HepG2 (cell line): Measurements from ENCODE around the gene INO80E. TPM values are rescaled to one million over a fixed set of nuclear protein-coding genes. Genes with fewer than 3 reads are reported as not detected.

Experiments
- ATAC-seq: fragments of 200-7000 bp; cut with Tn5 transposase; 3 replicates; pipeline ENCODE4 v1.9.1; 2020; ENCODE audit warnings: mild to moderate bottlenecking, moderate library complexity
- BruUV-seq: library from RNA; stranded (reverse); fragments of 400-500 nt; replicated peaks from 2 replicates; lab custom pipeline; 2021; lab: Mats Ljungman, UMichigan
- CTCF ChIA-PET: fragments of 300-600 bp; formaldehyde crosslinking; extraction: SDS; loops from one replicate; lab custom pipeline; 2021; ENCODE audit warnings: low total read pairs, inconsistent platforms, low intra/inter-chr PET ratio; lab: Yijun Ruan, JAX
- POLR2A ChIA-PET: fragments of 350-600 bp; sonication (Branson Sonifier 250); formaldehyde crosslinking; loops from one replicate; lab custom pipeline; 2020; ENCODE audit warnings: antibody characterized with exemption, inconsistent platforms; lab: Yijun Ruan, JAX
- DNase-seq: peaks from one replicate; pipeline ENCODE4 v3.0.0-alpha.2; 2015; ENCODE audit warnings: low spot score
- FAIRE-seq: peaks from 3 replicates; lab custom pipeline; 2011; peaks lifted over from hg19 to GRCh38; lab: Jason Lieb, UNC
- H2AFZ ChIP-seq: one replicate; pipeline ENCODE4 v1.6.1; 2011; ENCODE audit warnings: low read length, inconsistent platforms
- H3K27ac ChIP-seq: fragments of 300-600 bp; 3 replicates; pipeline ENCODE4 v1.8.0; 2011; ENCODE audit warnings: mixed run types, mild to moderate bottlenecking, mixed read lengths, low read length, inconsistent platforms; ENCODE audit not compliant: insufficient read depth; ENCODE audit errors: extremely low read length
- H3K27me3 ChIP-seq, 2 experiments: fragments of 200-600 bp in 1 of 2; 2 replicates in 1 of 2; 3 replicates in 1 of 2; pipeline versions ENCODE4 v1.6.0 to v1.8.0; 2011; ENCODE audit warnings: low read length in 2 of 2, mild to moderate bottlenecking in 2 of 2, moderate library complexity in 2 of 2, inconsistent platforms in 1 of 2; ENCODE audit not compliant: insufficient read depth in 2 of 2, control insufficient read depth in 1 of 2
- H3K36me3 ChIP-seq, 2 experiments: fragments of 200-600 bp in 1 of 2; replicated peaks in 1 of 2; 2 replicates in 1 of 2; 3 replicates in 1 of 2; pipeline versions ENCODE4 v1.5.1 to v1.8.0; 2011; ENCODE audit warnings: low read length in 2 of 2, inconsistent platforms in 1 of 2; ENCODE audit not compliant: insufficient read depth in 2 of 2, control insufficient read depth in 1 of 2
- H3K4me1 ChIP-seq: 2 replicates; pipeline ENCODE4 v1.5.1; 2012; ENCODE audit warnings: low read length, inconsistent platforms; ENCODE audit not compliant: insufficient read depth
- H3K4me2 ChIP-seq: 2 replicates; pipeline ENCODE4 v1.6.0; 2011; ENCODE audit warnings: low read depth, low read length, inconsistent platforms
- H3K4me3 ChIP-seq, 3 experiments: fragments of 200-600 bp in 1 of 3; sonication (generic), shearing (Covaris generic) in 1 of 3; replicated peaks in 1 of 3; 2 replicates each; pipeline ENCODE4 v1.5.1; 2011 to 2016; ENCODE audit warnings: low read length in 3 of 3, inconsistent platforms in 2 of 3, low read depth in 2 of 3, mild to moderate bottlenecking in 2 of 3, control low read depth in 1 of 3, mixed read lengths in 1 of 3; ENCODE audit not compliant: insufficient read depth in 1 of 3
- H3K79me2 ChIP-seq: one replicate; pipeline ENCODE4 v1.6.1; 2011; ENCODE audit warnings: low read length, inconsistent platforms; ENCODE audit not compliant: insufficient read depth
- H3K9ac ChIP-seq: 2 replicates; pipeline ENCODE4 v1.6.0; 2011; ENCODE audit warnings: mild to moderate bottlenecking, low read depth, low read length, inconsistent platforms; ENCODE audit not compliant: insufficient read depth
- H3K9me3 ChIP-seq: 2 replicates; pipeline ENCODE4 v1.5.1; 2012; ENCODE audit warnings: mild to moderate bottlenecking, low read length
- H4K20me1 ChIP-seq: 2 replicates; pipeline ENCODE4 v1.6.0; 2011; ENCODE audit warnings: inconsistent platforms, mild to moderate bottlenecking, low read length, moderate library complexity; ENCODE audit not compliant: insufficient read depth
- GTF3A ChIP-seq: sonication (generic); formaldehyde crosslinking; conservative IDR thresholded peaks from 2 replicates; pipeline ENCODE4 v1.4.0; 2020; ENCODE audit warnings: mild to moderate bottlenecking, missing genetic modification reagents
- HDAC2 ChIP-seq: sonication (generic); formaldehyde crosslinking; IDR thresholded peaks from 2 replicates; pipeline ENCODE4 v1.4.0; 2020; ENCODE audit warnings: missing genetic modification reagents
- HNF4A ChIP-seq: sonication (generic); formaldehyde crosslinking; IDR thresholded peaks from 2 replicates; pipeline ENCODE4 v1.4.0; 2020; ENCODE audit warnings: missing genetic modification reagents
- MAFF ChIP-seq: IDR thresholded peaks from 2 replicates; pipeline ENCODE4 v1.6.1; 2011; ENCODE audit warnings: low read depth, low read length, improper control_type of control experiment
- MAFK ChIP-seq, 2 experiments: IDR thresholded peaks in 1 of 2; conservative IDR thresholded peaks in 1 of 2; 2 replicates each; pipeline ENCODE4 v1.6.1; 2011; ENCODE audit warnings: improper control_type of control experiment in 2 of 2, low read length in 2 of 2
- MEIS1 ChIP-seq: sonication (generic); formaldehyde crosslinking; IDR thresholded peaks from 2 replicates; pipeline ENCODE4 v1.9.0; 2021; ENCODE audit warnings: mild to moderate bottlenecking, missing genetic modification reagents, moderate library complexity, borderline replicate concordance
- POLR2AphosphoS2 ChIP-seq: IDR thresholded peaks from 2 replicates; pipeline ENCODE4 v1.6.1; 2011; ENCODE audit warnings: low read depth, low read length, improper control_type of control experiment
- THAP11 ChIP-seq: IDR thresholded peaks from 2 replicates; pipeline ENCODE4 v1.6.1; 2016; ENCODE audit warnings: missing biosample characterization, missing genetic modification reagents
- ZBTB25 ChIP-seq: IDR thresholded peaks from 2 replicates; pipeline ENCODE4 v1.6.1; 2018; ENCODE audit warnings: missing genetic modification reagents
- ZFX ChIP-seq: sonication (generic); formaldehyde crosslinking; IDR thresholded peaks from 2 replicates; pipeline ENCODE4 v1.4.0; 2020; ENCODE audit warnings: mild to moderate bottlenecking, low read depth, missing genetic modification reagents, moderate library complexity
- ZNF296 ChIP-seq: sonication (generic); formaldehyde crosslinking; conservative IDR thresholded peaks from 2 replicates; pipeline ENCODE4 v1.5.0; 2020; ENCODE audit warnings: mild to moderate bottlenecking, missing genetic modification reagents
- ZNF83 ChIP-seq: sonication (generic); formaldehyde crosslinking; IDR thresholded peaks from 2 replicates; pipeline ENCODE4 v1.4.0; 2020; ENCODE audit warnings: missing genetic modification reagents, mild to moderate bottlenecking, borderline replicate concordance
- WGBS: methylation state at CpG from one replicate; pipeline ENCODE4 v1.1.6; 2017; ENCODE audit warnings: low lambda C conversion rate; 5-methylcytosine and 5-hydroxymethylcytosine counted together
- in situ Hi-C: cut with HindIII; loops from 2 replicates; pipeline ENCODE4 v1.10.0; 2017; ENCODE audit warnings: low pct_unique_long_range_greater_than_20kb; ENCODE audit not compliant: extremely low pct_ligation_motif_present
- intact Hi-C: fragments of 100-400 bp; cut with micrococcal nuclease; formaldehyde crosslinking; loops from one replicate; pipeline ENCODE4 v1.10.0; 2022; ENCODE audit not compliant: unreplicated experiment
- polyA plus RNA-seq, 8 experiments: library from polyadenylated mRNA; depleted of rRNA in 3 of 8; stranded (reverse) in 7 of 8; unstranded in 1 of 8; fragments of >200 nt; fragmentation: Illumina TruSeq in 4 of 8; extraction: Trizol in 4 of 8; gene quantifications; 2 replicates each; pipeline versions ENCODE4 v1.2.1 to v1.2.3, GENCODE V29; 2011 to 2016; ENCODE audit warnings: low read depth in 4 of 8, missing spikeins in 1 of 8, mixed read lengths in 1 of 8; ENCODE audit not compliant: insufficient read depth in 1 of 8
- total RNA-seq, 5 experiments: library from RNA; depleted of rRNA; stranded (reverse); fragments of >200 nt; fragmentation: Illumina TruSeq; extraction: Trizol; gene quantifications; 2 replicates each; pipeline ENCODE4 v1.2.3, GENCODE V29; 2016; ENCODE audit warnings: low read depth in 1 of 5

INO80E gene
- total and polyA plus RNA-seq, 2 of the 13 experiments (the other 11 are each of a cell fraction or from before 2014, with no cell fraction given) = 25.8 to 45.6 TPM

- no peak for TF ChIP-seq GTF3A (CRISPR knock-in tag)
- TF ChIP-seq HNF4A (CRISPR knock-in tag) = peak; percentile 69
- TF ChIP-seq THAP11 (CRISPR knock-in tag) = peak; percentile 66; the same call in 1 of the 2 replicates
- 0 out of 2 replicates have a peak, but pooled peaks have one; percentile 55 for TF ChIP-seq ZBTB25 (CRISPR knock-in tag)
- TF ChIP-seq ZFX (CRISPR knock-in tag) = 0 out of 2 replicates have a peak, but pooled peaks have one; percentile 30
- peak; percentile 63; the same call in 1 of the 2 replicates for TF ChIP-seq HDAC2
- no peak for TF ChIP-seq POLR2AphosphoS2
- TF ChIP-seq MEIS1 (CRISPR knock-in tag) = no peak
- no peak for TF ChIP-seq ZNF83
Measured at GRCh38 chr16:30032083-30032819, 36.2 kb downstream of the INO80E start (continued).

- in situ Hi-C loops = loop anchor here (10.0 kb wide), 1 partner anchor 338 kb away; no protein-coding TSS in a partner anchor
- intact Hi-C loops = loop anchor here (5.0 kb wide), 1 partner anchor 331 kb away; no protein-coding TSS in a partner anchor
- CTCF ChIA-PET = interaction anchor here (2.7 kb wide), 1 partner anchor 333 kb away, joined by 11 read pairs; no protein-coding TSS in a partner anchor
Measured at GRCh38 chr16:30033270-30033669, 37.2 kb downstream of the INO80E start.

More at GRCh38 chr16:30033270-30033669, 37.2 kb downstream of the INO80E start:
- POLR2A ChIA-PET = interaction anchor here (1.3 to 1.7 kb wide), 2 partner anchors 32 to 60 kb away, joined by 3 to 6 read pairs; partner anchors contain the start of genes ALDOA and TAOK2
- Histone ChIP-seq H3K4me3 (no peak overlapping the region), H3K27me3 (peaks cover 10 to 41% of the 10 kb centered on the region in 2 experiments), H3K4me1 (peaks cover 31% of the 10 kb centered on the region), H3K9me3 (no peaks in the 10 kb centered on the region), H3K4me2 (no peak overlapping the region), H3K27ac (no peak overlapping the region), H3K79me2 (no peaks in the 10 kb centered on the region), H4K20me1 (no peaks in the 10 kb centered on the region; the same call in 1 of the 2 replicates), H2AFZ (no peak overlapping the region), H3K36me3 (no peaks in the 10 kb centered on the region), H3K9ac (no peak overlapping the region)
- 55% methylated on average over 7 of the region's 7 CpGs for WGBS
- BruUV-seq = no TSS peak
- FAIRE-seq = no peak
- DNase-seq = no peak
- TF ChIP-seq MAFK (conservative IDR thresholded peaks at IDR 0.05 in 1 of 2, IDR thresholded peaks at IDR 0.05 in 1 of 2; ENCODE audit: low read length in 2 of 2) (peak; percentile 91), MAFF (peak; percentile 83), ZNF296 (CRISPR knock-in tag) (no peak)
- no peak for ATAC-seq
